HG03354 (cell line): ENCODE data around the gene MBD2.
"Not testable (repeated sequence)": the region's sequence is repeated elsewhere in the genome, so short reads cannot be mapped to it uniquely, and the experiment has no call there.

Experiments used
- ATAC-seq: cut with Tn5 transposase; IDR thresholded peaks from one replicate; pipeline ENCODE4 v1.9.1; 2021; ENCODE audit warnings: mild to moderate bottlenecking; ENCODE audit not compliant: unreplicated experiment, poor library complexity, severe bottlenecking

Gene MBD2

GRCh38 chr18:54224379-54225014 lies at the start of gene MBD2:
TSS of gene MBD2 (minus strand) at chr18:54224669. CDS start at chr18:54224559, 110 bp downstream.
- peak; percentile 91 for ATAC-seq

GRCh38 chr18:54269893-54270844 lies 45.7 kb upstream of the MBD2 start:
- peak; percentile 46 for ATAC-seq

GRCh38 chr18:54268751-54269150 lies 44.3 kb upstream of the MBD2 start:
- ATAC-seq = no peak

GRCh38 chr18:54267701-54268100 lies 43.2 kb upstream of the MBD2 start:
- ATAC-seq = no peak

- ATAC-seq = peak; percentile 78
Observed at GRCh38 chr18:54263904-54264336, 39.5 kb upstream of the MBD2 start.

GRCh38 chr18:54261894-54262293 lies 37.4 kb upstream of the MBD2 start:
- ATAC-seq = peak; percentile 79

GRCh38 chr18:54260396-54261072 lies 36.1 kb upstream of the MBD2 start:
- ATAC-seq = no peak

GRCh38 chr18:54257818-54258217 lies 33.3 kb upstream of the MBD2 start:
- ATAC-seq = not testable (repeated sequence)

- no peak for ATAC-seq
Observed at GRCh38 chr18:54257015-54257414, 32.5 kb upstream of the MBD2 start.

GRCh38 chr18:54255141-54255540 lies 30.7 kb upstream of the MBD2 start:
- ATAC-seq = no peak

- ATAC-seq = no peak
Observed at GRCh38 chr18:54254265-54254758, 29.8 kb upstream of the MBD2 start.

- no peak for ATAC-seq
Observed at GRCh38 chr18:54251606-54252390, 27.3 kb upstream of the MBD2 start.

- peak; percentile 76 for ATAC-seq
Observed at GRCh38 chr18:54250846-54251261, 26.4 kb upstream of the MBD2 start.

- peak; percentile 33 for ATAC-seq
Observed at GRCh38 chr18:54247511-54248175, 23.2 kb upstream of the MBD2 start.

GRCh38 chr18:54242327-54242726 lies 17.9 kb upstream of the MBD2 start:
- ATAC-seq = no peak

- ATAC-seq = no peak
Observed at GRCh38 chr18:54241483-54241882, 17.0 kb upstream of the MBD2 start.

- ATAC-seq = no peak
Observed at GRCh38 chr18:54240629-54241107, 16.2 kb upstream of the MBD2 start.

- ATAC-seq = no peak
Observed at GRCh38 chr18:54239601-54240000, 15.1 kb upstream of the MBD2 start.

GRCh38 chr18:54239091-54239490 lies 14.6 kb upstream of the MBD2 start:
- no peak for ATAC-seq
